Skeletal muscle cell (primary cell): ENCODE measurements around the gene KCNE1.
"Not testable (repeated sequence)": the region's sequence is repeated elsewhere in the genome, so short reads cannot be mapped to it uniquely, and the experiment has no call there.

ENCODE experiments used
- DNase-seq: peaks from one replicate; pipeline ENCODE4 v3.0.0-alpha.2; 2010; ENCODE audit warnings: low read depth
- H3K4me3 ChIP-seq: 2 replicates; pipeline ENCODE4 v1.5.1; 2011; ENCODE audit warnings: low read depth, mild to moderate bottlenecking, control low read depth, low read length, moderate library complexity

The KCNE1 gene

GRCh38 chr21:34517491-34518245 is 5.7 kb upstream of the KCNE1 start:
- no peak for DNase-seq
- no peak overlapping the region for H3K4me3 ChIP-seq

GRCh38 chr21:34517039-34517438 is 5.0 kb upstream of the KCNE1 start:
- H3K4me3 ChIP-seq, result no peak overlapping the region
- DNase-seq, result no peak

GRCh38 chr21:34514576-34515115 is 2.6 kb upstream of the KCNE1 start:
- H3K4me3 ChIP-seq, result no peak overlapping the region
- DNase-seq, result no peak

- H3K4me3 ChIP-seq, result no peak overlapping the region
- DNase-seq, result peak; percentile 29
Observed at GRCh38 chr21:34513129-34513675, 1.2 kb upstream of the KCNE1 start.

- no peak for DNase-seq
- no peak overlapping the region for H3K4me3 ChIP-seq
Observed at GRCh38 chr21:34511181-34511580, 829 bp downstream of the KCNE1 start.

GRCh38 chr21:34510148-34511142 is 1.6 kb downstream of the KCNE1 start:
- DNase-seq, result peak; percentile 29
- no peak overlapping the region for H3K4me3 ChIP-seq

GRCh38 chr21:34509151-34509550 is 2.9 kb downstream of the KCNE1 start:
- no peak overlapping the region for H3K4me3 ChIP-seq
- no peak for DNase-seq

- DNase-seq, result no peak
- no peak overlapping the region for H3K4me3 ChIP-seq
Observed at GRCh38 chr21:34504595-34504994, 7.4 kb downstream of the KCNE1 start.

GRCh38 chr21:34502480-34503106 is 9.4 kb downstream of the KCNE1 start:
- DNase-seq, result no peak
- H3K4me3 ChIP-seq, result no peak overlapping the region

- no peak overlapping the region for H3K4me3 ChIP-seq
- no peak for DNase-seq
Observed at GRCh38 chr21:34501716-34502115, 10.3 kb downstream of the KCNE1 start.

GRCh38 chr21:34500191-34500590 is 11.8 kb downstream of the KCNE1 start:
- DNase-seq, result no peak
- no peak overlapping the region for H3K4me3 ChIP-seq

- H3K4me3 ChIP-seq, result no peak overlapping the region
- no peak for DNase-seq
Observed at GRCh38 chr21:34499116-34499515, 12.9 kb downstream of the KCNE1 start.

GRCh38 chr21:34498623-34499022 is 13.4 kb downstream of the KCNE1 start:
- H3K4me3 ChIP-seq, result no peak overlapping the region
- DNase-seq, result peak; percentile 29

GRCh38 chr21:34483854-34484253 is 28.2 kb downstream of the KCNE1 start:
- not testable (repeated sequence) for H3K4me3 ChIP-seq, DNase-seq

GRCh38 chr21:34483435-34483834 is 28.6 kb downstream of the KCNE1 start:
- not testable (repeated sequence) for H3K4me3 ChIP-seq, DNase-seq

GRCh38 chr21:34467333-34467732 is 44.7 kb downstream of the KCNE1 start:
- not testable (repeated sequence) for DNase-seq

GRCh38 chr21:34459426-34459825 is 52.6 kb downstream of the KCNE1 start:
- DNase-seq, H3K4me3 ChIP-seq: not testable (repeated sequence)

More at GRCh38 chr21:34467333-34467732, 44.7 kb downstream of the KCNE1 start:
- not testable (repeated sequence) for H3K4me3 ChIP-seq

GRCh38 chr21:34458266-34458665 is 53.7 kb downstream of the KCNE1 start:
- not testable (repeated sequence) for DNase-seq, H3K4me3 ChIP-seq

GRCh38 chr21:34456180-34456579 is 55.8 kb downstream of the KCNE1 start:
- H3K4me3 ChIP-seq, DNase-seq: not testable (repeated sequence)
